H1 (cell line): ENCODE results near the gene ARHGAP15. TPM values are rescaled to one million over a fixed set of nuclear protein-coding genes. Genes with fewer than 3 reads are reported as not detected.

Experiments used
- CTCF ChIA-PET: fragments of 300-600 bp; sonication (Branson Sonifier 250); formaldehyde crosslinking; loops from one replicate; lab custom pipeline; 2021; ENCODE audit not compliant: partially characterized antibody; lab: Charles Lee
- POLR2A ChIA-PET: fragments of 300-600 bp; sonication (Branson Sonifier 250); formaldehyde crosslinking; loops from one replicate; lab custom pipeline; 2021; ENCODE audit warnings: inconsistent platforms; ENCODE audit not compliant: partially characterized antibody; lab: Charles Lee
- DNase-seq, 2 experiments: peaks; one replicate each; pipeline versions ENCODE4 v3.0.0 to v3.0.0-alpha.2; 2010 to 2022; ENCODE audit warnings: low spot score in 2 of 2, low read depth in 1 of 2, mixed read lengths in 1 of 2
- FAIRE-seq: peaks from 2 replicates; lab custom pipeline; 2011; peaks lifted over from hg19 to GRCh38; lab: Jason Lieb, UNC
- H2AFZ ChIP-seq: 2 replicates; pipeline ENCODE4 v1.8.1; 2012; ENCODE audit warnings: low read length, inconsistent platforms
- H2AK5ac ChIP-seq: 2 replicates; pipeline ENCODE4 v1.6.1; 2013; ENCODE audit warnings: low read depth, low read length
- H2BK120ac ChIP-seq: replicated peaks from 2 replicates; pipeline ENCODE3; 2013; ENCODE audit warnings: low read depth, low read length, inconsistent platforms
- H2BK12ac ChIP-seq: 2 replicates; pipeline ENCODE4 v1.6.1; 2013; ENCODE audit warnings: low read depth, low read length
- H2BK15ac ChIP-seq: 2 replicates; pipeline ENCODE4 v1.6.1; 2013; ENCODE audit warnings: low read length
- H2BK20ac ChIP-seq: 2 replicates; pipeline ENCODE4 v1.6.1; 2013; ENCODE audit warnings: low read length
- H2BK5ac ChIP-seq: 2 replicates; pipeline ENCODE4 v1.6.1; 2013; ENCODE audit warnings: low read depth, low read length
- H3K14ac ChIP-seq: 2 replicates; pipeline ENCODE4 v1.6.1; 2013; ENCODE audit warnings: inconsistent platforms; ENCODE audit not compliant: insufficient read length
- H3K18ac ChIP-seq: 2 replicates; pipeline ENCODE4 v1.6.1; 2013; ENCODE audit warnings: low read length; ENCODE audit errors: extremely low read depth
- H3K23ac ChIP-seq: 2 replicates; pipeline ENCODE4 v1.6.1; 2013; ENCODE audit warnings: inconsistent platforms; ENCODE audit not compliant: insufficient read length
- H3K23me2 ChIP-seq: 2 replicates; pipeline ENCODE4 v1.6.1; 2013; ENCODE audit warnings: low read depth, low read length
- H3K27ac ChIP-seq: 2 replicates; pipeline ENCODE4 v1.6.1; 2011; ENCODE audit warnings: low read depth, low read length, inconsistent platforms
- H3K27me3 ChIP-seq, 4 experiments: replicated peaks in 1 of 4; 1 replicate in 1 of 4; 2 replicates in 3 of 4; pipeline versions ENCODE4 v1.6.1 to v1.8.1; 2011 to 2013; ENCODE audit warnings: low read length in 3 of 4, mild to moderate bottlenecking in 3 of 4, inconsistent platforms in 2 of 4, mixed read lengths in 2 of 4, moderate library complexity in 1 of 4; ENCODE audit not compliant: control insufficient read depth in 3 of 4, insufficient read depth in 3 of 4; ENCODE audit errors: extremely low read depth in 1 of 4
- H3K36me3 ChIP-seq, 4 experiments: 2 replicates each; pipeline versions ENCODE4 v1.6.1 to v1.8.1; 2011 to 2013; ENCODE audit warnings: mild to moderate bottlenecking in 4 of 4, low read length in 3 of 4, moderate library complexity in 2 of 4, control low read depth in 1 of 4, inconsistent platforms in 1 of 4; ENCODE audit not compliant: insufficient read depth in 4 of 4, control insufficient read depth in 2 of 4
- H3K4ac ChIP-seq: replicated peaks from 2 replicates; pipeline ENCODE3; 2013; ENCODE audit warnings: low read length, low read depth, mixed read lengths, inconsistent platforms; ENCODE audit not compliant: insufficient read length
- H3K4me1 ChIP-seq, 4 experiments: replicated peaks in 1 of 4; 1 replicate in 1 of 4; 2 replicates in 3 of 4; pipeline versions ENCODE4 v1.6.1 to v1.8.1; 2011 to 2013; ENCODE audit warnings: low read length in 3 of 4, inconsistent platforms in 2 of 4, mixed read lengths in 1 of 4; ENCODE audit not compliant: insufficient read depth in 4 of 4, control insufficient read depth in 3 of 4
- H3K4me2 ChIP-seq, 2 experiments: 2 replicates each; pipeline versions ENCODE4 v1.6.1 to v1.8.1; 2011 to 2013; ENCODE audit warnings: low read depth in 2 of 2, low read length in 2 of 2, control low read depth in 1 of 2, inconsistent platforms in 1 of 2, mild to moderate bottlenecking in 1 of 2; ENCODE audit not compliant: insufficient read depth in 1 of 2
- H3K4me3 ChIP-seq, 4 experiments: fragments of 200-600, 300-600 bp in 1 of 4; sonication (generic), shearing (Covaris generic), sonication (Bioruptor Twin) in 1 of 4; 2 replicates each; pipeline versions ENCODE4 v1.5.1 to v1.8.1; 2011 to 2016; ENCODE audit warnings: low read length in 4 of 4, low read depth in 3 of 4, control low read depth in 2 of 4, inconsistent platforms in 2 of 4, mild to moderate bottlenecking in 2 of 4, mixed read lengths in 1 of 4, moderate library complexity in 1 of 4; ENCODE audit not compliant: insufficient read depth in 2 of 4; ENCODE audit errors: extremely low read depth in 1 of 4
- H3K56ac ChIP-seq: replicated peaks from 2 replicates; pipeline ENCODE3; 2013; ENCODE audit warnings: low read depth, mild to moderate bottlenecking, mixed read lengths, low read length, inconsistent platforms; ENCODE audit not compliant: insufficient read length
- H3K79me1 ChIP-seq: 2 replicates; pipeline ENCODE4 v1.6.1; 2013; ENCODE audit warnings: low read depth, low read length, control low read depth
- H3K79me2 ChIP-seq, 2 experiments: 2 replicates each; pipeline versions ENCODE4 v1.6.1 to v1.8.1; 2012 to 2013; ENCODE audit warnings: low read length in 2 of 2, mild to moderate bottlenecking in 2 of 2, inconsistent platforms in 1 of 2; ENCODE audit not compliant: insufficient read depth in 2 of 2, control insufficient read depth in 1 of 2
- H3K9ac ChIP-seq, 4 experiments: replicated peaks in 1 of 4; 1 replicate in 1 of 4; 2 replicates in 3 of 4; pipeline versions ENCODE4 v1.6.1 to v1.8.1; 2011 to 2013; ENCODE audit warnings: low read depth in 3 of 4, low read length in 3 of 4, control low read depth in 2 of 4, mild to moderate bottlenecking in 2 of 4, moderate library complexity in 2 of 4, inconsistent platforms in 1 of 4; ENCODE audit errors: extremely low read depth in 1 of 4
- H3K9me3 ChIP-seq, 2 experiments: 2 replicates each; pipeline versions ENCODE4 v1.6.1 to v1.8.1; 2012 to 2013; ENCODE audit warnings: mild to moderate bottlenecking in 2 of 2, moderate library complexity in 2 of 2, control low read depth in 1 of 2, inconsistent platforms in 1 of 2, low read depth in 1 of 2, low read length in 1 of 2, mixed read lengths in 1 of 2; ENCODE audit not compliant: insufficient read depth in 2 of 2
- H4K20me1 ChIP-seq, 2 experiments: replicated peaks in 1 of 2; 2 replicates each; pipeline versions ENCODE3 to v1.8.1; 2011 to 2013; ENCODE audit warnings: inconsistent platforms in 2 of 2, low read length in 2 of 2, mild to moderate bottlenecking in 1 of 2; ENCODE audit not compliant: insufficient read depth in 2 of 2, control insufficient read depth in 1 of 2
- H4K5ac ChIP-seq: 2 replicates; pipeline ENCODE4 v1.6.1; 2013; ENCODE audit warnings: low read length, low read depth, mixed read lengths, inconsistent platforms; ENCODE audit not compliant: insufficient read length
- H4K8ac ChIP-seq: 2 replicates; pipeline ENCODE4 v1.8.0; 2013; ENCODE audit warnings: mild to moderate bottlenecking, moderate library complexity, low read length, inconsistent platforms; ENCODE audit not compliant: insufficient read depth; ENCODE audit errors: extremely low read depth
- H4K91ac ChIP-seq: replicated peaks from 2 replicates; pipeline ENCODE3; 2013; ENCODE audit warnings: low read length, mixed read lengths, inconsistent platforms; ENCODE audit not compliant: insufficient read length
- SP1 ChIP-seq: IDR thresholded peaks from 2 replicates; pipeline ENCODE4 v1.6.1; 2011; ENCODE audit warnings: low read depth, low read length
- SP2 ChIP-seq: IDR thresholded peaks from 2 replicates; pipeline ENCODE4 v1.6.1; 2012; ENCODE audit warnings: mild to moderate bottlenecking, low read length, inconsistent platforms
- SUZ12 ChIP-seq: fragments of 200-600 bp; sonication (generic); IDR thresholded peaks from 2 replicates; pipeline ENCODE4 v1.6.1; 2012; ENCODE audit warnings: mild to moderate bottlenecking, inconsistent platforms, low read length, moderate library complexity, mixed read lengths
- WGBS, 2 experiments: shearing (Covaris generic) in 1 of 2; methylation state at CpG; one replicate each; pipeline versions ENCODE4 v1.1.6 to v1.1.7; 2013 to 2015; ENCODE audit warnings: low lambda C conversion rate in 2 of 2, mixed read lengths in 2 of 2, inconsistent platforms in 1 of 2, low coverage in 1 of 2, missing lambda C conversion rate in 1 of 2; ENCODE audit not compliant: insufficient replicate concordance in 2 of 2, insufficient coverage in 1 of 2, insufficient read length in 1 of 2; ENCODE audit errors: extremely low coverage in 1 of 2, missing lambda C conversion rate in 1 of 2; 5-methylcytosine and 5-hydroxymethylcytosine counted together
- polyA plus RNA-seq, 7 experiments: library from polyadenylated mRNA; depleted of rRNA in 3 of 7; stranded (reverse) in 5 of 7; unstranded in 2 of 7; fragments of >200 nt in 5 of 7; fragments of 200-250 nt in 2 of 7; gene quantifications; 1 replicate in 5 of 7; 2 replicates in 1 of 7; 4 replicates in 1 of 7; pipeline versions ENCODE4 v1.2.1 to v1.2.3, GENCODE V29; 2011 to 2013; ENCODE audit warnings: missing spikeins in 2 of 7, mixed read lengths in 2 of 7
- total RNA-seq: library from RNA; stranded (reverse); fragmentation: NEBNext Ultra II Directional; extraction: Animal tissue kit (Norgen Biotek cat#: 25700); gene quantifications from 2 replicates; pipeline ENCODE4 v1.2.1, GENCODE V29; 2021

Gene ARHGAP15
- total and polyA plus RNA-seq, 2 of the 8 experiments (the other 6 are each of a cell fraction or from before 2014, with no cell fraction given) = not detected

GRCh38 chr2:143474586-143474985 lies 345.4 kb downstream of the ARHGAP15 start:
- no peak overlapping the region for H3K27ac ChIP-seq
- ChIA-PET POLR2A (no interaction called here), CTCF (no interaction called here)
- H2AFZ ChIP-seq = no peak overlapping the region
- H3K14ac ChIP-seq = no peak overlapping the region
- no peak overlapping the region for H2BK5ac ChIP-seq
- H2AK5ac ChIP-seq = no peak overlapping the region
- no peaks in the 10 kb centered on the region for H3K9me3 ChIP-seq
- no peak overlapping the region for H3K4me3 ChIP-seq
- H3K4me1 ChIP-seq = peaks cover 0 to 2% (median 0%) of the 10 kb centered on the region in 4 experiments; a peak in 1 of 7 replicates
- no peak overlapping the region for H3K9ac ChIP-seq
- DNase-seq (no peak), FAIRE-seq (no peak)
- no peak overlapping the region for H4K8ac ChIP-seq
- no peaks in the 10 kb centered on the region for H3K79me1 ChIP-seq
- no peak overlapping the region for H3K4ac ChIP-seq
- no peak overlapping the region for H3K18ac ChIP-seq
- H4K20me1 ChIP-seq = no peaks in the 10 kb centered on the region
- 87% methylated on average over 4 of the region's 4 CpGs; no CpG with 5 or more reads in 1 of the 2 experiments for WGBS, 2 experiments
- no peak overlapping the region for H2BK120ac ChIP-seq
- no peaks in the 10 kb centered on the region for H3K79me2 ChIP-seq
- no peak overlapping the region for H2BK12ac ChIP-seq
- TF ChIP-seq SUZ12 = no peak
- no peak for TF ChIP-seq SP1
- TF ChIP-seq SP2 = no peak
- H3K23ac ChIP-seq = no peak overlapping the region
- H4K5ac ChIP-seq = no peak overlapping the region
- no peak overlapping the region for H3K56ac ChIP-seq
- no peak overlapping the region for H3K4me2 ChIP-seq
- H3K27me3 ChIP-seq = no peaks in the 10 kb centered on the region
- H4K91ac ChIP-seq = no peak overlapping the region
- H3K36me3 ChIP-seq = no peaks in the 10 kb centered on the region
- no peaks in the 10 kb centered on the region for H3K23me2 ChIP-seq
- no peak overlapping the region for H2BK15ac ChIP-seq
- H2BK20ac ChIP-seq = no peak overlapping the region
